ENCODE measurements around the gene HEATR5A.
"Not testable (repeated sequence)": the region's sequence is repeated elsewhere in the genome, so short reads cannot be mapped to it uniquely, and the experiment has no call there.

Gene HEATR5A

GRCh38 chr14:31326111-31326510 lies 94.2 kb downstream of the HEATR5A start:
- no peak for DNase-seq (ENCODE audit: low read depth)

- no peak for DNase-seq (ENCODE audit: low read depth)
Measured at GRCh38 chr14:31323419-31323818, 96.9 kb downstream of the HEATR5A start.

GRCh38 chr14:31320922-31321766 lies 99.2 kb downstream of the HEATR5A start:
- no peak for DNase-seq (ENCODE audit: low read depth)

GRCh38 chr14:31320216-31320615 lies 100.1 kb downstream of the HEATR5A start:
- DNase-seq (ENCODE audit: low read depth) = no peak

- DNase-seq (ENCODE audit: low read depth) = no peak
Measured at GRCh38 chr14:31319701-31320100, 100.6 kb downstream of the HEATR5A start.

GRCh38 chr14:31312934-31313333 lies 107.4 kb downstream of the HEATR5A start:
- no peak for DNase-seq (ENCODE audit: low read depth)

GRCh38 chr14:31312370-31312769 lies 108.0 kb downstream of the HEATR5A start:
- DNase-seq (ENCODE audit: low read depth) = not testable (repeated sequence)

GRCh38 chr14:31307618-31308017 lies 112.7 kb downstream of the HEATR5A start:
- DNase-seq (ENCODE audit: low read depth) = no peak

- DNase-seq (ENCODE audit: low read depth) = no peak
Measured at GRCh38 chr14:31307198-31307597, 113.2 kb downstream of the HEATR5A start.

- no peak for DNase-seq (ENCODE audit: low read depth)
Measured at GRCh38 chr14:31303654-31304053, 116.7 kb downstream of the HEATR5A start.

- no peak for DNase-seq (ENCODE audit: low read depth)
Measured at GRCh38 chr14:31300883-31301282, 119.5 kb downstream of the HEATR5A start.

GRCh38 chr14:31300296-31300695 lies 120.1 kb downstream of the HEATR5A start:
- DNase-seq (ENCODE audit: low read depth) = no peak

- no peak for DNase-seq (ENCODE audit: low read depth)
Measured at GRCh38 chr14:31297701-31298344, 122.5 kb downstream of the HEATR5A start.

GRCh38 chr14:31297112-31297511 lies 123.2 kb downstream of the HEATR5A start:
- DNase-seq (ENCODE audit: low read depth) = no peak

- no peak for DNase-seq (ENCODE audit: low read depth)
Measured at GRCh38 chr14:31294746-31295405, 125.5 kb downstream of the HEATR5A start.

- DNase-seq (ENCODE audit: low read depth) = no peak
Measured at GRCh38 chr14:31292937-31293616, 127.3 kb downstream of the HEATR5A start.

- no peak for DNase-seq (ENCODE audit: low read depth)
Measured at GRCh38 chr14:31291210-31291609, 129.1 kb downstream of the HEATR5A start.

GRCh38 chr14:31287294-31287972 lies 132.9 kb downstream of the HEATR5A start:
- DNase-seq (ENCODE audit: low read depth) = no peak

- no peak for DNase-seq (ENCODE audit: low read depth)
Measured at GRCh38 chr14:31286456-31287293, 133.7 kb downstream of the HEATR5A start.

- no peak for DNase-seq (ENCODE audit: low read depth)
Measured at GRCh38 chr14:31283578-31284252, 136.6 kb downstream of the HEATR5A start.

Data from activated gamma-delta T cell treated with anti-CD3 and anti-CD28 coated beads, Interleukin-2, amount 50 U/mL, for 16 hours (primary cell).